NCI-H774 (cell line): ENCODE data around the gene TLE2.

ENCODE experiments used
- DNase-seq: peaks from one replicate; lab custom pipeline; 2025; lab: John Stamatoyannopoulos, UW

TLE2 gene

DNA sequence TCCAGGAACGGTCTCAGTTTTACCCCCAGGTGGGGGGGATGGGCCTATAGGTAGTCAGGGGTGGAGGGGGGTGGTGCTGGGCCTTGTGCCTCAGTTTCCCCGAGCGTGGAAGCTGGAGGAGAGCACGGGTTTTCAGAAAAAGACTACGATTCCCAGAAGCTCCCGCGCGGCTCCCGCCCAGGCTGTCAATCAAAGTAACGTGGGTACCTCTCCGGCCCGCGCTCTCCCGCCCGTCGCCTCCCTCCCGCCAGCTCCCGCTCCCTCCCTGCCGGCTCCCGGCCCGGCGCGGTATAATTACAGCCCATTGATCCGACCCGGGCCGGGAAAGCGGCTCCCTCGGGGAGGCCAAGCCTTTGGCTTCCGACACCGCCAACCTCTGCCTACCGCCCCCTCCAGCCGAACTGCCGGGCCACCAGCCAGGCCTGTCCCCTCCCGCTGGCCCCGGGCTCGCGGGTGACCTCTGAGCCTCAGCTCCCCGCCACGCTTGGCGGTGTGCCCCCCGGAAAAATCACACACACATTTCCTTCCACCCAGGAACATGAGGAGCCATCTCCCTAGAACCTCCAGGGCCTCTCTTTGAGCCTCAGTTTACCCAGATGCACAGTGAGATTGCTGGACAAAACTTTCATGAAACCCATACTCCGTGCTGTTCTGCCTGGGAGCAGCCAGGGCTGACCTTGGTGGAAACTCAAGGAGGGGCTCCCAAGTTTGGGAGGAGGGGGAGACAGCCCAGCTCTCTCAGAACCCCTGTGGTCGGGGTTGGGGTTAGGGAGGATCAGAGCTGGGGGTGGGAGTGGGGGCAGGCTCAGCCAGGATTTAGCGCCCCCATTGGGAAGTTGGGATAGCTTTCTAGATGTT lies 7.3 kb upstream of the TLE2 start:
- peak; percentile 87 for DNase-seq

GRCh38 chr19:3035542-3036118 lies 6.5 kb upstream of the TLE2 start:
- DNase-seq, result peak; percentile 98

DNA sequence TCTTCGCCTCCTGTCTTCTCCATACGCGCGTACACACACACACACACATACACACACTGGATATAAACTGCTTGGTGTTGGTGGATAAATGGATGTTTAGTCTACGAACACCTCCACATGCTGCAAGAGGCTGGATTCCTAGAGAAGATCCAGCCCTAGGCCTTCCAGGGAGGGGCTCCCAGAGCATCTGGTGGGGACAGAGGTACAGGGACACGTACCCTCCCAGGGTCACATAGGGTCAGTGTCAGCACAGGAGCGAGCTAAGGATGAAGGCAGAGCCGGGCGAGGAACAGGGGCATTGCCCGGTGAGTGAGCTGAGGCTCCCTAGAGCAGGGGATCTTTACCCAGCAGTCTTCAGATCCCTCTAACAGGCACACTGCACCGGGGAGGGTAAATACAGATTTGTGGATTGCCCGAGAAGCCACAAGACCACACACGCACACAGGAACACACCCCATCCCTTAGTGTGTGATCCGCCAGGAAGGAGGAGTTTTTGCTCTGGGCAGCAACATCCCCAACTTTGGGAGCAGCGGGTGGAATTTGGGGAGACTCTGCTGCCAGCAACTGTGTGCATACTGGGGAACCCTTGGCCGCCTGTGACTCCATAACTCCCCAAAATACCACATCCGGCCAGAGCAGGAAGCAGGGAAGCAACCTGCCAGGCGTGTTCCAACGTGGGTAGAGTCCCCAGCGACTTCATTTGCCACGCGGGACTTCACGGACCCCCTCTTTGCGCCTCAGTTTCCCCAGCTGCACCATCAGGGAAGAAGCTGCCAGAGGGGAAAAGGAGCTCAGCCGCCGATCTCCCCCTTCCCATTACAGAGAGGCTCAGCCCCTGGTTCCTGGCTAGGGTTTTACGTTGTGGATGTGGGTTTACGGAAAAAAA lies 5.8 kb upstream of the TLE2 start:
- no peak for DNase-seq

DNA sequence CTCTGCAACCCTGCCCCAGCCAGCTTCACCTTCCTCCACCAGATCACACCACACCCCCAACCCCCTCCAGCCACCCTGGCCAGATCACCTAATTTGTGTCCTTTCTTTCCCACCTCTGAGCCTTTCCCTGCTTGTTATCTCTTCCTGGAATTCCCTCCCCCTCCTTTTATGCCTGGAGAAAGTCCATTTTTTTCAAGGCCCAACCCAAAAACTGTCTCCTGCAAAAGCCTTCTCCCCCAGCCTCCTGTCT lies 5.3 kb upstream of the TLE2 start:
- no peak for DNase-seq

GRCh38 chr19:3033595-3034405 lies 4.7 kb upstream of the TLE2 start:
- DNase-seq, result no peak

- no peak for DNase-seq
Observed at GRCh38 chr19:3031607-3031867, 2.5 kb upstream of the TLE2 start.

DNA sequence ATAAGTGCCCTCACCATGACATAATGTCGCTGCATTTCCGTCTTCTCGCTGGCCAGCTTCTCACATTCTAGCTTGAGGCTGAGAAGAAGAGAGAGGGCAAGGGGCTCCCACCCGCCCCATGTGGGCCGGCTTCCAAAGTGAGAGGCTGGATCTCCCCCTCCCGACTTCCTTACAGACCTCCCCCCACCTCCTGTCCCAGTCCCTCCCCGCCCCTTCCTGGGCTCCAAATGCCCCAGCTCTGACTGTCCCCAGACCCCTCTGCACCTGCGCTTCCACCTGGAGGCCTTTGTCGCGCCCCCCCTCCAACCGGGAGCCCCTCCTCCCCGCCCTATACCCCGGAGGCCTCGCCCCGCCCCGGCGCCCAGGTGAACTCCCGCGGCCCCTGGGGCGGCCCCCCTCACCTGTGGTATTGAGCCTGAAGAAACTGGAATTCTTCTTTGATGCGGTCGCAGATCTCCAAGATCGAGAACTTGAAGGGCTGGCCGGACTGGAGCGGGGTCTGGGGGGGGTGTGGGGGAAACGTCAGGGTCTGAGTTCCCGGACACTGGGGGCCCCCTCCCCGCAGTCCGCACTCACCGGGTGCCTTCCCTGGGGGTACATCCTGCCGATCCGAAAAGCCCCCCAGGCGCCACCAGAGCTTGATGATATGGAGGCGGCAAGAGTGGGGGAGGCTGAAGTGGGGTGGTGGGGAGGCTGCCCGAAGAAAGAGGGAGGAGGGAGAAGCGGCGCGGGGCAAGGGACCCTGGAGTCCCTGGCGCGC lies 595 bp downstream of the TLE2 start:
- DNase-seq, result no peak

- no peak for DNase-seq
Observed at GRCh38 chr19:3027981-3028304, 1.1 kb downstream of the TLE2 start.

GRCh38 chr19:3027292-3027691 lies 1.8 kb downstream of the TLE2 start:
- no peak for DNase-seq

DNA sequence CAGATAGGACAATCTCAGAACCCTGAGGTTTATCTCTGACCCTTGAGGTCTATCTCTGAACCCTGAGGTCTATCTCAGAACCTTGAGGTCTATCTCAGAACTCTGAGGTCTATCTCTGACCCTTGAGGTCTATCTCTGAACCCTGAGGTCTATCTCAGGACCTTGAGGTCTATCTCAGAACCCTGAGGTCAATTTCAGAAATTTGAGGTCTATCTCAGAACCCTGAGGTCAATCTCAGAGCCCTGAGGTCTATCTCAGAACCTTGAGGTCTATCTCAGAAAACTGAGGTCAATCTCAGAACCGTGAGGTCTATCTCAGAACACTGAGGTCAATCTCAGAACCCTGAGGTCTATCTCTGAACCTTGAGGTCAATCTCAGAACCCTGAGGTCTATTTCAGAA lies 2.3 kb downstream of the TLE2 start:
- no peak for DNase-seq

- DNase-seq, result no peak
Observed at GRCh38 chr19:3025549-3025886, 3.6 kb downstream of the TLE2 start.

DNA sequence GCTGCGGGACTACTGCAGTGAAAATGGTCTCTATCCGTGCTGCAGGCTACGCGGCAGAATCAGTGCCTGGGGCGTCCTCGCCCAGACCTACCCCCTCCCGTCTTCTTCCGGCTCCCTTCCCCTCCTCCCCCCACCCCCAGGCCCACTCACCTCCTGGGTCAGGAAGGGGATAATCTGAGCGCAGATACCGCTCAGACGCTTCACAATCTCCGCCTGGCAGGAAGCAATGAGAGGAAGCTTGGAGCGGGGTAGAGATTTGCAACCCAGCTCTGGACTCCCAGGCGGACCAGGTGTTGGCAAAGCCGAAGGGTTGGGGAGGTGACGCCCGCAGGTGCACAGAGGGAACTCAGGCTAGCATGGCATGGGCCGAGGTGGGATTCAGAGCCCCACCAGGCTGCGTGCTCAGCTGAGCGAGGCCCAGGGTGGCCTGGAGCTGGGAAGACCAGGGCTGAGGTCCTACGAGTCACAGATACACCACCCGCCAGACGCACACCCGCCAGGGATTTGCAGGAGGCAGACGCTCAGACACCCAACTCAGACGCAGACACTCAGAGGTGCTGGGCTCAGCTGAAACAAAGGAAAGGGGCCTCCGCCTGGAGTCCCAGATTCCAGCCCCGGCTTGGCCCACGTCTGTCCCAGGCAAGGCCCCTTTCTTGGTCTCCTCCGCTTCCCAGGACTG lies 4.1 kb downstream of the TLE2 start:
- no peak for DNase-seq

DNA sequence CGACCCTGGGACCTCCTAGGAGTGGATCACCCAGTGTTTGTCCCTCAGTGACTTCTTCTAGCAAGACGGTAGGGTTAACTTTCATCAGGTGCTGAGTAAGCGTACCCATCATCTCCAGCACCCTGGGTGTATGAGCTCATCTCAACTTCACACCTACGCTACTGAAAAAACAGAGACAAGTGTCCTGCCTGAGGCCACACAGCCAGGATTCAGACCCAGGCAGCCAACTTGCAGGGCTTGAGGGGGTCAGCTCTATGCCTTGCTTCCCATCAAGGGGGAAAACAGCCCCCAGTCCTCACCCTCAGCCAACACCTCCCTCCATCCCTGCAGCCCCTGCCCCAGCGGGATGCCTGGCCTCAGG lies 4.6 kb downstream of the TLE2 start:
- DNase-seq, result no peak

DNA sequence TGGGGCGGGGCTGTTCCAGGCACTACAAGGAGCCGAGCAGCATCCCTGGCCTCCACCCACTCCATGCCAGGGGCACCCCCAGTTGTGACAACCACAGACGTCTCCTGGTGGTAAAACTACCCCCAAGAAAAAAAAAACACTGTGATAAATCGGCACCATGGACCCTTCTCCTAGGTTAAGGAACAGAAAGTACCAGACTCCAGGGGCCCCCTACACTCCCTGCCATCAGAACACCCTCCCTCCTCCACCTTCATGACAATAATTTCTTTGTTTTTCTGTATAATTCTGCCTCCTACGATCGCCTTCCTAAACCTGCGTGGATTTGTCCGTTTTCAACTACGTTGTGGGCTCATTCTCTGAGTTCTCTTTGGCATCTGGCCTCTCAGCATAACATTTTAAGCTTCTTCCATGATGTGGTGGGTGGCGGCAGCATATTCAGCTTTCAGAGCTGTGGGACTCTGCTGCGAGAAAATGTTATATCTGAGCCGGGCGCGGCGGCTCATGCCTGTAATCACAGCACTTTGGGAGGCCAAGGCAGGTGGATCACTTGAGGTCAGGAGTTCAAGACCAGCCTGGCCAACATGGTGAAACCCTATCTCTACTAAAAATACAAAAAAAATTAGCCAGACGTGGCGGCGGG lies 8.6 kb downstream of the TLE2 start:
- DNase-seq, result no peak

DNA sequence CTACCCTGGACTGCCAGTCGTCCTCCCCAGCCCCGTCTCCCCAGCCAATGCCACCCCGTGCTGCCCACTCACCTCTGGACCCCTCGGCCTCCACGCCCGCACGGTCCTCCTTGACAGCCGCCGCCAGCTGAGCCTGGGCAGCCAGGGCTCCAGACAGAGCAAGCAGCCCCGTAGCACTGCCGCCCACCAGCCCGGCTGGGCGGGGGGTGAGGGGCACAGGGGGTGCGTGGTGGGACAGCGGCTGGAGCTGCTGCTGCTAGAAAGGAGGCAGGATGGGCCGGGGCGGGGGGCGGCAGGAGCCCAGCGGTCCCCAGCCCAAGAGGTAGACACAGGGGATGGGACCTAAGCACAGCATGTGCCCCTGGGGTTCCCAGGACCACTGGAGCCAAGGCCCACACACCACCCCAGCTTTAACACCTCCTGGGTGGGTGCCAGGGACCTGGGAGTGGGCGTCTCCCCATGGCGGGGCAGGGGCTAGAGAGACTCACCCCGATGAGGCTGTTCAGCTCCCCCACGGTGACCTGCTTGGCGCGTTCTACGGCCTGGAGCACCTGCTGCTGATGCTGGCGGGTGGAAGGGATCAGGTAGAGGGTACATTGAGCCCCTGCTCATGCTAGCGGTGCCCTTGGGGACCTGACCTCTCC lies 9.7 kb downstream of the TLE2 start:
- DNase-seq, result no peak

DNA sequence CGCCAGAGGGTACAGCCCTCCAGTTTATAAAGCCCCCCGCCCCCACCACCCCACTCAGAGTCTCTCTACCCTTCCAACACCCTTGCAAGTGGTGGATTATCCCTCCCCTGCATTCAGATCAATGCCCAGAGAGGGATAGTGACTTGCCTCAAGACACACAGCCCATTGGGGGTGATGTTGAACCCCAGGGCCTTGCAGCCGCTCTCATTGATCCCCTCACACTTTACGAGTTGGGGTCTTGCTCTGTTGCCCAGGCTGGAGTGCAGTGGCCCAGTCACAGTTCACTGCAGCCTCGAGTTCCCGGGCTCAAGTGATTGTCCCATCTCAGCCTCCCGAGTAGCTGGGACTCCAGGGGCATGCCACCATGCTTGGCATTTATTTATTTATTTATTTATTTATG lies 11.2 kb downstream of the TLE2 start:
- DNase-seq, result no peak

DNA sequence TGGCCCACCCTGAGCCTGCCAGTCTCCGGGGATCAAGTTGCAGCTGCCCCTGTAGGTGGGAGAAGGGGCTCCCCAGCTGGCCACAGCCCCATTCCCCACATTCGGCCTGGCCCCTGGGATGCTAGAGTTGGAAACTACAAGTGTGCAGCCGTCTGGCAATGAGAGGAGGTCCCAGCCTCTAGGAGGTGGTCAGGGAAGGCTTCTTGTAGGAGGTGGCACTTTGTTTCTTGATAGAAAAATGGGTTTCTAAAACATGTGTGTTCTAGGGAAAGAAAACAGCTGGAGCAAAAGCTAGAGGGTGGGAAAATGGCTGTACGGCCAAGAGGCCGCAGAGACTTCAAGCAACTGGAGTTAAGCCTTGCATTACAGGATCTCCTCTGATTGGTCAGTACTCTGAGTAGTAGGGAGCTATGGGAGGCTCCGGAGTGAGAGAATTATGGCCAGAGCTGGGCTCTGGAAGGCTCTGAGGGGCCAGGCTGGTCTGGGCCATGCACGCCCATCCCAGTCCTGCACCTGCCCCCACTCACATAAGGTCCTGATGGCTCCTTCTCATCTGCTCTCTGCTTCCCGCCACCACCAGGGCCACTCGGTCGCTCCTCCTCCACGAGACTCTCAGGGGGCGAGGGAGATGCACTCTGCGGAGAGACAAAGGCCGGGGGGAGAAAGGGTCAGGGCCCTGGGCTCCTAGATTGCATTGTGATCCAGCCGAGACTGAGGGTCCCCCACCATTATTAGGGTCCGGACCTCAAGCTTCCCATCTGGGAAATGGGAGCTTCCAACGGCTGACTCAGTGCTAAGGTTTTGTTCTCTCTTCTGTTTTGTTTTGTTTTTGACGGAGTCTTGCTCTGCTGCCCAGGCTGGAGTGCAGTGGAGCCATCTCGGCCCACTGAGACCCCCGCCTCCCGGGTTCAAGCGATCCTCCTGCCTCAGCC lies 13.7 kb downstream of the TLE2 start:
- no peak for DNase-seq

- no peak for DNase-seq
Observed at GRCh38 chr19:3014135-3014534, 14.9 kb downstream of the TLE2 start.

DNA sequence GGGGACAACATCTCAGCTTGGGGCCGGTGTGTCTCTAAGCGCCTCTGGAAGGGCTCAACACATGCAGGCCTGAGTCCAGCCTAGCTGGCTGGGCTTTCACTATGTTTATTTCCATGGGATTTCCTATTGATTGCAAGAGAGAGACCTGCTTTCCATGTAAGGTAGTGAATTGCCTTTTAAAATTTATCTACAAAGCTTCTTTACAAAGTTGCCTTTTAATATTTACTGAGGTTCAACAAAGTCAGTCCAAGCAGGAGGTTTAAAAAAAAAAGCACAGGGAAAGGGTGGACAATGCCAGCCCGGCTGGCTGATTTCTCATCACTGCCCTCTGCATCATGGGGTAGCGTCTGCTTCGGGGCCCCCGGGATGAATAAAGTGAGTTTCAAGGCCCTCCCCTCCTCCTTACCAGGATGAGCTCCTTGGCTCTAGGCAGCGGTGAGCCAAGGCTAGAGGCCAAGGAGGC lies 15.8 kb downstream of the TLE2 start:
- DNase-seq, result no peak
